ENCODE measurements around the gene ZBTB32. TPM values are rescaled to one million over a fixed set of nuclear protein-coding genes. Genes with fewer than 3 reads are reported as not detected.

ZBTB32 gene
- total RNA-seq, 1 donor from 2014 or later, result not detected

GRCh38 chr19:35736913-35737886 is 32.8 kb downstream of the ZBTB32 start:
- TF ChIP-seq EZH2 (IDR thresholded peaks at IDR 0.05; ENCODE audit: insufficient read depth, low read length), result no peak
- no peak for TF ChIP-seq CTCF (IDR thresholded peaks at IDR 0.05; ENCODE audit: insufficient read depth, low read depth, low read length)
- Histone ChIP-seq H3K9ac (ENCODE audit: low read length) (no peak overlapping the region), H3K4me3 (ENCODE audit: insufficient read depth, low read depth, low read length) (no peak overlapping the region), H3K9me3 (ENCODE audit: insufficient read depth, low read depth, low read length) (no peaks in the 10 kb centered on the region), H2AFZ (ENCODE audit: low read depth, low read length) (no peak overlapping the region), H3K4me1 (ENCODE audit: insufficient read depth, low read length) (peaks cover 5% of the 10 kb centered on the region), H3K4me2 (ENCODE audit: low read length) (no peak overlapping the region), H3K27ac (ENCODE audit: low read depth, low read length) (no peak overlapping the region), H4K20me1 (ENCODE audit: insufficient read depth, low read length) (peaks cover 32% of the 10 kb centered on the region), H3K27me3 (ENCODE audit: insufficient read depth, low read length) (no peaks in the 10 kb centered on the region), H3K36me3 (ENCODE audit: insufficient read depth, low read length) (peaks cover 8% of the 10 kb centered on the region), H3K79me2 (ENCODE audit: insufficient read depth, low read length) (no peaks in the 10 kb centered on the region)
- Mint-ChIP-seq H3K27ac (ENCODE audit: unreplicated experiment) (peak overlapping the region; percentile 66), H3K36me3 (ENCODE audit: low read depth, unreplicated experiment) (peaks cover 16% of the 10 kb centered on the region), H3K27me3 (ENCODE audit: low read depth, unreplicated experiment) (no peaks in the 10 kb centered on the region), H3K4me1 (ENCODE audit: low read depth, unreplicated experiment) (no peaks in the 10 kb centered on the region), H3K4me3 (ENCODE audit: unreplicated experiment) (no peak overlapping the region), H3K9me3 (ENCODE audit: unreplicated experiment) (no peaks in the 10 kb centered on the region)
- DNase-seq (ENCODE audit: low read depth) (no peak), FAIRE-seq (no peak)

GRCh38 chr19:35738021-35738886 is 33.9 kb downstream of the ZBTB32 start:
- no peaks in the 10 kb centered on the region for H3K79me2 ChIP-seq (ENCODE audit: insufficient read depth, low read length)
- FAIRE-seq, result no peak
- TF ChIP-seq CTCF (IDR thresholded peaks at IDR 0.05; ENCODE audit: insufficient read depth, low read depth, low read length) (no peak), EZH2 (IDR thresholded peaks at IDR 0.05; ENCODE audit: insufficient read depth, low read length) (no peak)
- H3K9ac ChIP-seq (ENCODE audit: low read length), result no peak overlapping the region
- H3K9me3 Mint-ChIP-seq (ENCODE audit: unreplicated experiment), result no peaks in the 10 kb centered on the region
- no peak overlapping the region for H3K4me3 Mint-ChIP-seq (ENCODE audit: unreplicated experiment)
- H3K4me3 ChIP-seq (ENCODE audit: insufficient read depth, low read depth, low read length), result no peak overlapping the region
- no peaks in the 10 kb centered on the region for H3K4me1 Mint-ChIP-seq (ENCODE audit: low read depth, unreplicated experiment)
- H3K4me1 ChIP-seq (ENCODE audit: insufficient read depth, low read length), result peaks cover 5% of the 10 kb centered on the region
- peaks cover 32% of the 10 kb centered on the region for H4K20me1 ChIP-seq (ENCODE audit: insufficient read depth, low read length)
- no peak overlapping the region for H3K27ac Mint-ChIP-seq (ENCODE audit: unreplicated experiment)
- H3K36me3 ChIP-seq (ENCODE audit: insufficient read depth, low read length), result peaks cover 8% of the 10 kb centered on the region
- no peak overlapping the region for H2AFZ ChIP-seq (ENCODE audit: low read depth, low read length)
- no peaks in the 10 kb centered on the region for H3K9me3 ChIP-seq (ENCODE audit: insufficient read depth, low read depth, low read length)
- peaks cover 16% of the 10 kb centered on the region for H3K36me3 Mint-ChIP-seq (ENCODE audit: low read depth, unreplicated experiment)
- no peaks in the 10 kb centered on the region for H3K27me3 ChIP-seq (ENCODE audit: insufficient read depth, low read length)
- no peak overlapping the region for H3K27ac ChIP-seq (ENCODE audit: low read depth, low read length)
- H3K27me3 Mint-ChIP-seq (ENCODE audit: low read depth, unreplicated experiment), result no peaks in the 10 kb centered on the region
- H3K4me2 ChIP-seq (ENCODE audit: low read length), result no peak overlapping the region
- DNase-seq (ENCODE audit: low read depth), result no peak
